ENCODE data around the gene MGAT3.

The MGAT3 gene

GRCh38 chr22:39534092-39534506 is 77.3 kb downstream of the MGAT3 start:
- no peak for DNase-seq

- peak; percentile 95 for DNase-seq
Measured at GRCh38 chr22:39534591-39535356, 78.0 kb downstream of the MGAT3 start.

- DNase-seq, result no peak
Measured at GRCh38 chr22:39535357-39535725, 78.5 kb downstream of the MGAT3 start.

GRCh38 chr22:39535831-39536449 is 79.1 kb downstream of the MGAT3 start:
- no peak for DNase-seq

- no peak for DNase-seq
Measured at GRCh38 chr22:39536711-39537110, 79.9 kb downstream of the MGAT3 start.

GRCh38 chr22:39537975-39538374 is 81.2 kb downstream of the MGAT3 start:
- DNase-seq, result no peak
